Esophagus muscularis mucosa (tissue), 4 donors: ENCODE results near the gene GLG1.

Experiments
- EP300 ChIP-seq: sonication (generic); formaldehyde crosslinking; IDR thresholded peaks from one replicate; pipeline ENCODE4 v1.6.1; 2017; ENCODE audit warnings: antibody characterized with exemption
- POLR2A ChIP-seq: fragments of 450-650 bp; IDR thresholded peaks from one replicate; pipeline ENCODE4 v1.6.1; 2017; ENCODE audit warnings: antibody characterized with exemption, moderate library complexity, mild to moderate bottlenecking, low read depth
- POLR2AphosphoS5 ChIP-seq, 2 donors: sonication (generic); formaldehyde crosslinking; IDR thresholded peaks; one replicate each; pipeline ENCODE4 v1.6.1; 2017; ENCODE audit warnings: antibody characterized with exemption in 2 of 2
- TF ChIP-seq, protein P1 (sequence below), 3 experiments: fragments of 200-600 bp in 2 of 3; fragments of 450-650 bp in 1 of 3; sonication (generic) in 2 of 3; IDR thresholded peaks; one replicate each; pipeline ENCODE4 v1.5.1; 2017 to 2019; ENCODE audit warnings: antibody characterized with exemption in 3 of 3, mild to moderate bottlenecking in 2 of 3, moderate library complexity in 1 of 3

DNA sequence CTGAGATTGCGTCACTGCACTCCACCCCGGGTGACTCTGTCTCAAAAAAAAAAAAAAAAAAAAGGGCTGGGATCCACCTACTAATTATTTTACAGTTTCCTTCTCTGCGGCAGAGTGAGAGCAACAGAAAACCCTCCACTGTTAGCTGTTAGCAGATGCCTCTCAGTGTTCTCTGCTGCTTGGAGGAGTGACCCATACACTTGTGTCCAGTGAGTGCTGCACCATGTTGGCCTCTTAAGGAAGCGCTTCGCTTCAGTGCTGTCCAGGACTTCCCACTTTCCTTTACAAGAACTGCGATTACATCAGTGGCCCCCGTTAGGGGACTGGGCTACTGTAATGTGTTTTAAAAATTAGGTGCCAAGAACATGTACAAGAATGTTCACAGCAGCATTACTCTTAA, 167.2 kb downstream of the GLG1 start:
- TF ChIP-seq, protein P1, sequence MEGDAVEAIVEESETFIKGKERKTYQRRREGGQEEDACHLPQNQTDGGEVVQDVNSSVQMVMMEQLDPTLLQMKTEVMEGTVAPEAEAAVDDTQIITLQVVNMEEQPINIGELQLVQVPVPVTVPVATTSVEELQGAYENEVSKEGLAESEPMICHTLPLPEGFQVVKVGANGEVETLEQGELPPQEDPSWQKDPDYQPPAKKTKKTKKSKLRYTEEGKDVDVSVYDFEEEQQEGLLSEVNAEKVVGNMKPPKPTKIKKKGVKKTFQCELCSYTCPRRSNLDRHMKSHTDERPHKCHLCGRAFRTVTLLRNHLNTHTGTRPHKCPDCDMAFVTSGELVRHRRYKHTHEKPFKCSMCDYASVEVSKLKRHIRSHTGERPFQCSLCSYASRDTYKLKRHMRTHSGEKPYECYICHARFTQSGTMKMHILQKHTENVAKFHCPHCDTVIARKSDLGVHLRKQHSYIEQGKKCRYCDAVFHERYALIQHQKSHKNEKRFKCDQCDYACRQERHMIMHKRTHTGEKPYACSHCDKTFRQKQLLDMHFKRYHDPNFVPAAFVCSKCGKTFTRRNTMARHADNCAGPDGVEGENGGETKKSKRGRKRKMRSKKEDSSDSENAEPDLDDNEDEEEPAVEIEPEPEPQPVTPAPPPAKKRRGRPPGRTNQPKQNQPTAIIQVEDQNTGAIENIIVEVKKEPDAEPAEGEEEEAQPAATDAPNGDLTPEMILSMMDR (IDR thresholded peaks at IDR 0.05) = no peak
- TF ChIP-seq POLR2AphosphoS5 (IDR thresholded peaks at IDR 0.05) (no peak), POLR2A (no peak), EP300 (no peak)
